T-helper 1 cell treated with Interleukin-12 subunit alpha and Interleukin-12 subunit beta and Interleukin-4 antibody, amounts not matched to agents 30 μg/mL and 1 μg/mL, for 36 hours (primary cell): Measurements from ENCODE around the gene SH3BP5L.

Source experiments
- H3K27ac Mint-ChIP-seq: one replicate; pipeline ENCODE4 v1.8.0; 2021; ENCODE audit warnings: mild to moderate bottlenecking, mixed read lengths
- H3K27me3 Mint-ChIP-seq: one replicate; pipeline ENCODE4 v1.8.0; 2021; ENCODE audit warnings: low read depth, mixed read lengths
- H3K36me3 Mint-ChIP-seq: one replicate; pipeline ENCODE4 v1.8.0; 2021; ENCODE audit warnings: low read depth, mixed read lengths
- H3K4me1 Mint-ChIP-seq: one replicate; pipeline ENCODE4 v1.8.0; 2021; ENCODE audit warnings: low read depth, mixed read lengths
- H3K4me3 Mint-ChIP-seq: one replicate; pipeline ENCODE4 v1.8.0; 2021; ENCODE audit warnings: mild to moderate bottlenecking, moderate library complexity, mixed read lengths
- H3K9me3 Mint-ChIP-seq: one replicate; pipeline ENCODE4 v1.8.0; 2021; ENCODE audit warnings: mixed read lengths

SH3BP5L gene

GRCh38 chr1:248857201-248857600, 31.5 kb upstream of the SH3BP5L start:
- Mint-ChIP-seq H3K4me1 (peaks cover 25% of the 10 kb centered on the region), H3K27me3 (no peaks in the 10 kb centered on the region), H3K36me3 (peaks cover 13% of the 10 kb centered on the region), H3K27ac (no peak overlapping the region), H3K4me3 (peak overlapping the region; percentile 90), H3K9me3 (no peaks in the 10 kb centered on the region)

- H3K27me3 Mint-ChIP-seq, result no peaks in the 10 kb centered on the region
- no peak overlapping the region for H3K4me3 Mint-ChIP-seq
- peaks cover 13% of the 10 kb centered on the region for H3K36me3 Mint-ChIP-seq
- H3K27ac Mint-ChIP-seq, result no peak overlapping the region
- peaks cover 24% of the 10 kb centered on the region for H3K4me1 Mint-ChIP-seq
- no peaks in the 10 kb centered on the region for H3K9me3 Mint-ChIP-seq
Measured at GRCh38 chr1:248856176-248856575, 30.5 kb upstream of the SH3BP5L start.

GRCh38 chr1:248855580-248855979, 29.9 kb upstream of the SH3BP5L start:
- H3K27me3 Mint-ChIP-seq, result no peaks in the 10 kb centered on the region
- no peak overlapping the region for H3K4me3 Mint-ChIP-seq
- H3K4me1 Mint-ChIP-seq, result peaks cover 24% of the 10 kb centered on the region
- H3K36me3 Mint-ChIP-seq, result peaks cover 13% of the 10 kb centered on the region
- H3K9me3 Mint-ChIP-seq, result no peaks in the 10 kb centered on the region
- H3K27ac Mint-ChIP-seq, result no peak overlapping the region

GRCh38 chr1:248853663-248854375, 28.1 kb upstream of the SH3BP5L start:
- Mint-ChIP-seq H3K4me3 (no peak overlapping the region), H3K36me3 (peaks cover 22% of the 10 kb centered on the region), H3K27ac (peak overlapping the region; percentile 50), H3K9me3 (no peaks in the 10 kb centered on the region), H3K4me1 (peaks cover 14% of the 10 kb centered on the region), H3K27me3 (no peaks in the 10 kb centered on the region)

GRCh38 chr1:248852481-248853405, 27.0 kb upstream of the SH3BP5L start:
- peaks cover 14% of the 10 kb centered on the region for H3K4me1 Mint-ChIP-seq
- H3K27ac Mint-ChIP-seq, result no peak overlapping the region
- no peak overlapping the region for H3K4me3 Mint-ChIP-seq
- peaks cover 24% of the 10 kb centered on the region for H3K36me3 Mint-ChIP-seq
- H3K27me3 Mint-ChIP-seq, result no peaks in the 10 kb centered on the region
- no peaks in the 10 kb centered on the region for H3K9me3 Mint-ChIP-seq

- no peak overlapping the region for H3K4me3 Mint-ChIP-seq
Measured at GRCh38 chr1:248851390-248851789, 25.7 kb upstream of the SH3BP5L start.

GRCh38 chr1:248850536-248851251, 25.0 kb upstream of the SH3BP5L start:
- H3K27ac Mint-ChIP-seq, result no peak overlapping the region
- H3K4me1 Mint-ChIP-seq, result peaks cover 4% of the 10 kb centered on the region
- peaks cover 26% of the 10 kb centered on the region for H3K36me3 Mint-ChIP-seq
- no peaks in the 10 kb centered on the region for H3K9me3 Mint-ChIP-seq
- H3K4me3 Mint-ChIP-seq, result no peak overlapping the region
- no peaks in the 10 kb centered on the region for H3K27me3 Mint-ChIP-seq

More at GRCh38 chr1:248851390-248851789, 25.7 kb upstream of the SH3BP5L start:
- Mint-ChIP-seq H3K27ac (no peak overlapping the region), H3K4me1 (peaks cover 7% of the 10 kb centered on the region), H3K9me3 (no peaks in the 10 kb centered on the region), H3K27me3 (no peaks in the 10 kb centered on the region), H3K36me3 (peaks cover 27% of the 10 kb centered on the region)

- H3K27ac Mint-ChIP-seq, result no peak overlapping the region
- H3K9me3 Mint-ChIP-seq, result no peaks in the 10 kb centered on the region
- peaks cover 4% of the 10 kb centered on the region for H3K4me1 Mint-ChIP-seq
- H3K4me3 Mint-ChIP-seq, result no peak overlapping the region
- no peaks in the 10 kb centered on the region for H3K27me3 Mint-ChIP-seq
- H3K36me3 Mint-ChIP-seq, result peaks cover 29% of the 10 kb centered on the region
Measured at GRCh38 chr1:248850124-248850523, 24.4 kb upstream of the SH3BP5L start.

- peaks cover 2% of the 10 kb centered on the region for H3K4me1 Mint-ChIP-seq
- no peak overlapping the region for H3K4me3 Mint-ChIP-seq
- no peak overlapping the region for H3K27ac Mint-ChIP-seq
- H3K36me3 Mint-ChIP-seq, result peaks cover 25% of the 10 kb centered on the region
- no peaks in the 10 kb centered on the region for H3K9me3 Mint-ChIP-seq
- H3K27me3 Mint-ChIP-seq, result no peaks in the 10 kb centered on the region
Measured at GRCh38 chr1:248849637-248850036, 23.9 kb upstream of the SH3BP5L start.

- H3K4me3 Mint-ChIP-seq, result no peak overlapping the region
- H3K27me3 Mint-ChIP-seq, result no peaks in the 10 kb centered on the region
- H3K4me1 Mint-ChIP-seq, result no peaks in the 10 kb centered on the region
- H3K36me3 Mint-ChIP-seq, result peaks cover 24% of the 10 kb centered on the region
- no peak overlapping the region for H3K27ac Mint-ChIP-seq
- H3K9me3 Mint-ChIP-seq, result no peaks in the 10 kb centered on the region
Measured at GRCh38 chr1:248849152-248849551, 23.4 kb upstream of the SH3BP5L start.

GRCh38 chr1:248848602-248849001, 22.9 kb upstream of the SH3BP5L start:
- H3K27me3 Mint-ChIP-seq, result no peaks in the 10 kb centered on the region
- no peaks in the 10 kb centered on the region for H3K9me3 Mint-ChIP-seq
- H3K36me3 Mint-ChIP-seq, result peaks cover 25% of the 10 kb centered on the region
- H3K27ac Mint-ChIP-seq, result no peak overlapping the region
- no peak overlapping the region for H3K4me3 Mint-ChIP-seq
- H3K4me1 Mint-ChIP-seq, result peaks cover 3% of the 10 kb centered on the region

GRCh38 chr1:248847956-248848561, 22.3 kb upstream of the SH3BP5L start:
- no peak overlapping the region for H3K27ac Mint-ChIP-seq
- no peak overlapping the region for H3K4me3 Mint-ChIP-seq
- H3K36me3 Mint-ChIP-seq, result peaks cover 25% of the 10 kb centered on the region
- no peaks in the 10 kb centered on the region for H3K27me3 Mint-ChIP-seq
- peaks cover 3% of the 10 kb centered on the region for H3K4me1 Mint-ChIP-seq
- H3K9me3 Mint-ChIP-seq, result no peaks in the 10 kb centered on the region

GRCh38 chr1:248847181-248847955, 21.7 kb upstream of the SH3BP5L start:
- Mint-ChIP-seq H3K4me3 (no peak overlapping the region), H3K36me3 (peaks cover 25% of the 10 kb centered on the region), H3K4me1 (peaks cover 3% of the 10 kb centered on the region), H3K9me3 (no peaks in the 10 kb centered on the region), H3K27ac (no peak overlapping the region), H3K27me3 (no peaks in the 10 kb centered on the region)
